GM23338 (cell line): ENCODE results near the gene CTNS. TPM values are rescaled to one million over a fixed set of nuclear protein-coding genes. Genes with fewer than 3 reads are reported as not detected.

Source experiments
- ATAC-seq: fragments of 200-7000 bp; cut with Tn5 transposase; 3 replicates; pipeline ENCODE4 v1.9.1; 2020
- DNase-seq: peaks from one replicate; pipeline ENCODE4 v3.0.0-alpha.2; 2015; ENCODE audit warnings: low spot score
- H2AFZ ChIP-seq: fragments of 200-600 bp; sonication (generic); 2 replicates; pipeline ENCODE4 v1.8.0; 2016; ENCODE audit warnings: antibody characterized with exemption, mild to moderate bottlenecking, moderate library complexity
- H3F3A ChIP-seq: fragments of 200-600 bp; sonication (generic); replicated peaks from 2 replicates; pipeline ENCODE4 v1.8.0; 2017; ENCODE audit warnings: antibody characterized with exemption, mixed run types, low read depth
- H3K27ac ChIP-seq: fragments of 200-600 bp; sonication (generic); 2 replicates; pipeline ENCODE4 v1.6.1; 2016; ENCODE audit warnings: low read depth
- H3K27me3 ChIP-seq: fragments of 200-600 bp; sonication (generic); 2 replicates; pipeline ENCODE4 v1.8.0; 2016; ENCODE audit warnings: mild to moderate bottlenecking, mixed run types, moderate library complexity; ENCODE audit not compliant: insufficient read depth
- H3K36me3 ChIP-seq: fragments of 200-600 bp; sonication (generic); 2 replicates; pipeline ENCODE4 v1.8.0; 2016; ENCODE audit warnings: mild to moderate bottlenecking; ENCODE audit not compliant: insufficient read depth
- H3K4me1 ChIP-seq: fragments of 200-600 bp; sonication (generic); 2 replicates; pipeline ENCODE4 v1.8.0; 2016; ENCODE audit warnings: mild to moderate bottlenecking, moderate library complexity; ENCODE audit not compliant: insufficient read depth
- H3K4me2 ChIP-seq: fragments of 200-600 bp; sonication (generic); 2 replicates; pipeline ENCODE4 v1.7.1; 2017; ENCODE audit warnings: mixed run types
- H3K4me3 ChIP-seq: fragments of 200-600 bp; sonication (generic); 2 replicates; pipeline ENCODE4 v1.6.1; 2016; ENCODE audit warnings: mixed run types
- H3K79me2 ChIP-seq: fragments of 200-600 bp; sonication (generic); replicated peaks from 2 replicates; pipeline ENCODE4 v1.8.0; 2017; ENCODE audit warnings: mild to moderate bottlenecking; ENCODE audit not compliant: insufficient read depth
- H3K9me2 ChIP-seq: fragments of 200-600 bp; sonication (generic); 2 replicates; pipeline ENCODE4 v1.8.0; 2017; ENCODE audit not compliant: insufficient read depth
- H4K20me1 ChIP-seq: fragments of 200-600 bp; sonication (generic); replicated peaks from 2 replicates; pipeline ENCODE4 v1.8.0; 2017; ENCODE audit warnings: mild to moderate bottlenecking; ENCODE audit not compliant: insufficient read depth
- H3K27ac Mint-ChIP-seq: 2 replicates; pipeline ENCODE4 v1.8.0; 2020; ENCODE audit warnings: inconsistent platforms, mild to moderate bottlenecking, moderate library complexity, mixed read lengths
- H3K27me3 Mint-ChIP-seq: 3 replicates; pipeline ENCODE4 v1.8.0; 2022; ENCODE audit warnings: low read depth, mild to moderate bottlenecking, moderate library complexity, mixed read lengths, inconsistent platforms; ENCODE audit not compliant: insufficient read depth, poor library complexity
- H3K36me3 Mint-ChIP-seq: 3 replicates; pipeline ENCODE4 v1.8.0; 2021; ENCODE audit warnings: low read depth, mild to moderate bottlenecking, inconsistent platforms, moderate library complexity, mixed read lengths
- H3K4me1 Mint-ChIP-seq: 3 replicates; pipeline ENCODE4 v1.8.0; 2020; ENCODE audit warnings: mild to moderate bottlenecking, inconsistent platforms, mixed read lengths
- H3K4me3 Mint-ChIP-seq: 3 replicates; pipeline ENCODE4 v1.8.0; 2021; ENCODE audit warnings: moderate library complexity, mild to moderate bottlenecking, inconsistent platforms, mixed read lengths
- H3K9me3 Mint-ChIP-seq: 3 replicates; pipeline ENCODE4 v1.8.0; 2020; ENCODE audit warnings: moderate library complexity, mild to moderate bottlenecking, inconsistent platforms, mixed read lengths
- CREB1 ChIP-seq: fragments of 250-450 bp; sonication (Bioruptor Pico); IDR thresholded peaks from 2 replicates; pipeline ENCODE4 v1.5.0; 2020; ENCODE audit warnings: low read depth, mild to moderate bottlenecking, moderate library complexity
- EZH2 ChIP-seq: fragments of 200-600 bp; sonication (generic); IDR thresholded peaks from one replicate; pipeline ENCODE4 v1.8.0; 2017; ENCODE audit warnings: antibody characterized with exemption, mild to moderate bottlenecking, low read depth; ENCODE audit not compliant: unreplicated experiment
- EZH2phosphoT487 ChIP-seq: fragments of 200-600 bp; sonication (generic); IDR thresholded peaks from one replicate; pipeline ENCODE4 v1.8.1; 2018; ENCODE audit warnings: antibody characterized with exemption; ENCODE audit not compliant: unreplicated experiment
- JUNB ChIP-seq: IDR thresholded peaks from one replicate; pipeline ENCODE4 v1.6.1; 2016; ENCODE audit warnings: antibody characterized with exemption; ENCODE audit not compliant: unreplicated experiment
- NANOG ChIP-seq: IDR thresholded peaks from 2 replicates; pipeline ENCODE4 v1.6.1; 2016; ENCODE audit warnings: antibody characterized with exemption, borderline replicate concordance
- POLR2AphosphoS5 ChIP-seq: IDR thresholded peaks from 2 replicates; pipeline ENCODE4 v1.6.1; 2016; ENCODE audit warnings: antibody characterized with exemption, low read depth
- REST ChIP-seq: IDR thresholded peaks from one replicate; pipeline ENCODE4 v1.6.1; 2018; ENCODE audit warnings: antibody characterized with exemption; ENCODE audit not compliant: unreplicated experiment
- STAT1 ChIP-seq: IDR thresholded peaks from one replicate; pipeline ENCODE4 v1.6.1; 2016; ENCODE audit warnings: antibody characterized with exemption; ENCODE audit not compliant: unreplicated experiment
- ZNF114 ChIP-seq: fragments of 250-450 bp; sonication (Bioruptor Pico); IDR thresholded peaks from 2 replicates; pipeline ENCODE4 v1.5.0; 2020; ENCODE audit warnings: mild to moderate bottlenecking, moderate library complexity
- polyA plus RNA-seq: library from polyadenylated mRNA; unstranded; fragments of >200 nt; fragmentation: Nextera tagmentation; extraction: Ambion mirVana; gene quantifications from 2 replicates; pipeline ENCODE4 v1.2.1, GENCODE V29; 2016
- total RNA-seq: library from RNA; depleted of rRNA; stranded (reverse); fragments of >200 nt; shearing (Covaris generic); gene quantifications from 2 replicates; pipeline ENCODE4 v1.2.3, GENCODE V29; 2014
- TF ChIP-seq, protein P1 (sequence below): IDR thresholded peaks from 2 replicates; pipeline ENCODE4 v1.6.1; 2016; ENCODE audit warnings: antibody characterized with exemption
- TF ChIP-seq, protein P2 (sequence below): fragments of 250-450 bp; sonication (Bioruptor Pico); IDR thresholded peaks from 2 replicates; pipeline ENCODE4 v1.5.0; 2020; ENCODE audit warnings: mild to moderate bottlenecking, moderate library complexity

The CTNS gene
- total and polyA plus RNA-seq, 2 experiments from 2014 or later, result 5.9 to 21.8 TPM

GRCh38 chr17:3660311-3660891 is 23.8 kb downstream of the CTNS start (continued):
- TF ChIP-seq ZNF114 (CRISPR knock-in tag) (no peak), POLR2AphosphoS5 (no peak), REST (no peak), STAT1 (no peak), CREB1 (CRISPR knock-in tag) (no peak), EZH2 (no peak), NANOG (no peak), JUNB (no peak)
- TF ChIP-seq, protein P1, sequence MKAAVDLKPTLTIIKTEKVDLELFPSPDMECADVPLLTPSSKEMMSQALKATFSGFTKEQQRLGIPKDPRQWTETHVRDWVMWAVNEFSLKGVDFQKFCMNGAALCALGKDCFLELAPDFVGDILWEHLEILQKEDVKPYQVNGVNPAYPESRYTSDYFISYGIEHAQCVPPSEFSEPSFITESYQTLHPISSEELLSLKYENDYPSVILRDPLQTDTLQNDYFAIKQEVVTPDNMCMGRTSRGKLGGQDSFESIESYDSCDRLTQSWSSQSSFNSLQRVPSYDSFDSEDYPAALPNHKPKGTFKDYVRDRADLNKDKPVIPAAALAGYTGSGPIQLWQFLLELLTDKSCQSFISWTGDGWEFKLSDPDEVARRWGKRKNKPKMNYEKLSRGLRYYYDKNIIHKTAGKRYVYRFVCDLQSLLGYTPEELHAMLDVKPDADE, result no peak

DNA sequence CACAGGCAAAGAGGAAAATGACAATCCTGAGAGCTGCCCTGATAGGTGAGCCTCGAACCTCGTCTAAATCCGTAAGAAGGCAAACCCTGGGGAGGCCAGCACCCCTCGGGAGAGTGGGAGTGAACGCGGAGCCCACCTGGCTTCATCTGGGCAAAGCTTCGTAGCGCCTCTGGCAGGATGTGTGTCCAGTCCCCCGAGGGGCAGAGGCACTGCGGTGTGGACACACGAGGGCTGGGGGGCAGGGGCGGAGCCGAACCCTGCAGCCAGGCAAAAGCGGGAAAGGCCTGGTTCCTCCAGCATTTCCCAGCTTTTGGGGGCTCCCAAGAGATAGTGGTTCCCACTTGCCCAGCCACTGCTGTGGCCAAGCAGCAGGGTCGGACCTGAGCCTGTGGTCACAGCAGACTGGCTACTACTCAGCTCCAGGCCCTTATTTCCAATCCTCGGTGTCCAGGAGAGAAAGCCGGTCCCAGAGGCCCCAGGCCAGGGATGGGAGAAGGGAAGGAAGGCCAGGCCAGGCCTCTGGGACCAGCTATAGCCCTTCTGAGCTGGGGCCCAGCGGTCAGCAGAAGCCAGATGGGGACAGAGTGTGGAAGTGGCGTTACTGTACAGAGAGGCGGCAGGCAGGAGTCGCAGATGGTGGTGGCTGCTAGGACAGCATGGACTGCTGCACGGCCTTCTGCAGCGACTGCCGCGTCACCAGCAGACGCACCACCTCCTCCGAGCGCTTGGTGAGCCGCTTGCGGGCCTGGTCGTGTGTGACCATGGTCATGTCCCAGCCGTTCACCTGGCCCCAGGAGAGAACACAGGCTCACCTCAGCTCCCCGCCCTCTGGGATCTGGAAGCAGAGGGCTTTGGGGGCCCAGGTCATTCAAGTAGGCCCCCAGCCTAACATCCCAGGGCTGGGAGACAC is 26.8 kb downstream of the CTNS start:
- Mint-ChIP-seq H3K4me3 (no peak overlapping the region), H3K36me3 (peaks cover 13% of the 10 kb centered on the region), H3K9me3 (no peaks in the 10 kb centered on the region), H3K27ac (no peak overlapping the region), H3K27me3 (peaks cover 20% of the 10 kb centered on the region), H3K4me1 (peaks cover 17% of the 10 kb centered on the region)
- Histone ChIP-seq H3K27me3 (no peaks in the 10 kb centered on the region), H3K27ac (no peak overlapping the region), H3K36me3 (0 out of 2 replicates have a peak, but pooled peaks cover 3% of the 10 kb centered on the region), H3K4me1 (peaks cover 4% of the 10 kb centered on the region; the same call in 1 of the 2 replicates), H2AFZ (no peak overlapping the region), H3K9me2 (no peaks in the 10 kb centered on the region), H4K20me1 (peaks cover 5% of the 10 kb centered on the region), H3K4me3 (no peak overlapping the region), H3F3A (peaks cover 15% of the 10 kb centered on the region; the same call in 1 of the 2 replicates), H3K79me2 (peaks cover 19% of the 10 kb centered on the region), H3K4me2 (no peak overlapping the region)
- no peak for DNase-seq
- no peak for ATAC-seq
- TF ChIP-seq ZNF114 (CRISPR knock-in tag) (no peak), EZH2phosphoT487 (no peak), STAT1 (no peak)
- TF ChIP-seq, protein P1, result no peak
- TF ChIP-seq, protein P2, sequence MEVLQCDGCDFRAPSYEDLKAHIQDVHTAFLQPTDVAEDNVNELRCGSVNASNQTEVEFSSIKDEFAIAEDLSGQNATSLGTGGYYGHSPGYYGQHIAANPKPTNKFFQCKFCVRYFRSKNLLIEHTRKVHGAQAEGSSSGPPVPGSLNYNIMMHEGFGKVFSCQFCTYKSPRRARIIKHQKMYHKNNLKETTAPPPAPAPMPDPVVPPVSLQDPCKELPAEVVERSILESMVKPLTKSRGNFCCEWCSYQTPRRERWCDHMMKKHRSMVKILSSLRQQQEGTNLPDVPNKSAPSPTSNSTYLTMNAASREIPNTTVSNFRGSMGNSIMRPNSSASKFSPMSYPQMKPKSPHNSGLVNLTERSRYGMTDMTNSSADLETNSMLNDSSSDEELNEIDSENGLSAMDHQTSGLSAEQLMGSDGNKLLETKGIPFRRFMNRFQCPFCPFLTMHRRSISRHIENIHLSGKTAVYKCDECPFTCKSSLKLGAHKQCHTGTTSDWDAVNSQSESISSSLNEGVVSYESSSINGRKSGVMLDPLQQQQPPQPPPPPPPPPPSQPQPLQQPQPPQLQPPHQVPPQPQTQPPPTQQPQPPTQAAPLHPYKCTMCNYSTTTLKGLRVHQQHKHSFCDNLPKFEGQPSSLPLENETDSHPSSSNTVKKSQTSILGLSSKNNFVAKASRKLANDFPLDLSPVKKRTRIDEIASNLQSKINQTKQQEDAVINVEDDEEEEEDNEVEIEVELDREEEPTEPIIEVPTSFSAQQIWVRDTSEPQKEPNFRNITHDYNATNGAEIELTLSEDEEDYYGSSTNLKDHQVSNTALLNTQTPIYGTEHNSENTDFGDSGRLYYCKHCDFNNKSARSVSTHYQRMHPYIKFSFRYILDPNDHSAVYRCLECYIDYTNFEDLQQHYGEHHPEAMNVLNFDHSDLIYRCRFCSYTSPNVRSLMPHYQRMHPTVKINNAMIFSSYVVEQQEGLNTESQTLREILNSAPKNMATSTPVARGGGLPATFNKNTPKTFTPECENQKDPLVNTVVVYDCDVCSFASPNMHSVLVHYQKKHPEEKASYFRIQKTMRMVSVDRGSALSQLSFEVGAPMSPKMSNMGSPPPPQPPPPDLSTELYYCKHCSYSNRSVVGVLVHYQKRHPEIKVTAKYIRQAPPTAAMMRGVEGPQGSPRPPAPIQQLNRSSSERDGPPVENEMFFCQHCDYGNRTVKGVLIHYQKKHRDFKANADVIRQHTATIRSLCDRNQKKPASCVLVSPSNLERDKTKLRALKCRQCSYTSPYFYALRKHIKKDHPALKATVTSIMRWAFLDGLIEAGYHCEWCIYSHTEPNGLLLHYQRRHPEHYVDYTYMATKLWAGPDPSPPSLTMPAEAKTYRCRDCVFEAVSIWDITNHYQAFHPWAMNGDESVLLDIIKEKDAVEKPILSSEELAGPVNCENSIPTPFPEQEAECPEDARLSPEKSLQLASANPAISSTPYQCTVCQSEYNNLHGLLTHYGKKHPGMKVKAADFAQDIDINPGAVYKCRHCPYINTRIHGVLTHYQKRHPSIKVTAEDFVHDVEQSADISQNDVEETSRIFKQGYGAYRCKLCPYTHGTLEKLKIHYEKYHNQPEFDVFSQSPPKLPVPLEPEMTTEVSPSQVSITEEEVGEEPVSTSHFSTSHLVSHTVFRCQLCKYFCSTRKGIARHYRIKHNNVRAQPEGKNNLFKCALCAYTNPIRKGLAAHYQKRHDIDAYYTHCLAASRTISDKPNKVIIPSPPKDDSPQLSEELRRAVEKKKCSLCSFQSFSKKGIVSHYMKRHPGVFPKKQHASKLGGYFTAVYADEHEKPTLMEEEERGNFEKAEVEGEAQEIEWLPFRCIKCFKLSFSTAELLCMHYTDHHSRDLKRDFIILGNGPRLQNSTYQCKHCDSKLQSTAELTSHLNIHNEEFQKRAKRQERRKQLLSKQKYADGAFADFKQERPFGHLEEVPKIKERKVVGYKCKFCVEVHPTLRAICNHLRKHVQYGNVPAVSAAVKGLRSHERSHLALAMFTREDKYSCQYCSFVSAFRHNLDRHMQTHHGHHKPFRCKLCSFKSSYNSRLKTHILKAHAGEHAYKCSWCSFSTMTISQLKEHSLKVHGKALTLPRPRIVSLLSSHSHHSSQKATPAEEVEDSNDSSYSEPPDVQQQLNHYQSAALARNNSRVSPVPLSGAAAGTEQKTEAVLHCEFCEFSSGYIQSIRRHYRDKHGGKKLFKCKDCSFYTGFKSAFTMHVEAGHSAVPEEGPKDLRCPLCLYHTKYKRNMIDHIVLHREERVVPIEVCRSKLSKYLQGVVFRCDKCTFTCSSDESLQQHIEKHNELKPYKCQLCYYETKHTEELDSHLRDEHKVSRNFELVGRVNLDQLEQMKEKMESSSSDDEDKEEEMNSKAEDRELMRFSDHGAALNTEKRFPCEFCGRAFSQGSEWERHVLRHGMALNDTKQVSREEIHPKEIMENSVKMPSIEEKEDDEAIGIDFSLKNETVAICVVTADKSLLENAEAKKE, result no peak
